ENCODE measurements around the gene CHDH.

CHDH gene

GRCh38 chr3:53846851-53847155, 584 bp upstream of the CHDH start:
- no peak for DNase-seq

GRCh38 chr3:53845881-53846133, 412 bp downstream of the CHDH start:
- DNase-seq = no peak

- DNase-seq = no peak
These were observed 927 bp downstream of the CHDH start for GRCh38 chr3:53845103-53845880.

- DNase-seq = no peak
These were observed 1.7 kb downstream of the CHDH start for GRCh38 chr3:53844262-53845102.

- DNase-seq = no peak
These were observed 2.7 kb downstream of the CHDH start for GRCh38 chr3:53843195-53844177.

- no peak for DNase-seq
These were observed 3.6 kb downstream of the CHDH start for GRCh38 chr3:53842436-53843194.

- no peak for DNase-seq
These were observed 4.9 kb downstream of the CHDH start for GRCh38 chr3:53841296-53841695.

- DNase-seq = no peak
These were observed 8.9 kb downstream of the CHDH start for GRCh38 chr3:53837331-53837730.

- no peak for DNase-seq
These were observed 9.9 kb downstream of the CHDH start for GRCh38 chr3:53836084-53836872.

- no peak for DNase-seq
These were observed 11.0 kb downstream of the CHDH start for GRCh38 chr3:53835257-53835656.

GRCh38 chr3:53834429-53835095, 11.7 kb downstream of the CHDH start:
- DNase-seq = peak; percentile 67

GRCh38 chr3:53833700-53834099, 12.5 kb downstream of the CHDH start:
- DNase-seq = no peak

GRCh38 chr3:53833053-53833645, 13.1 kb downstream of the CHDH start:
- DNase-seq = no peak

GRCh38 chr3:53830944-53831343, 15.3 kb downstream of the CHDH start:
- no peak for DNase-seq

- DNase-seq = no peak
These were observed 16.6 kb downstream of the CHDH start for GRCh38 chr3:53829605-53830004.

GRCh38 chr3:53828581-53828980, 17.6 kb downstream of the CHDH start:
- DNase-seq = no peak

- DNase-seq = no peak
These were observed 20.2 kb downstream of the CHDH start for GRCh38 chr3:53826048-53826447.

GRCh38 chr3:53824795-53825194, 21.4 kb downstream of the CHDH start:
- no peak for DNase-seq

GRCh38 chr3:53823956-53824657, 22.1 kb downstream of the CHDH start:
- DNase-seq = no peak
